Brain microvascular endothelial cell (primary cell): Measurements from ENCODE around the gene SEC14L5.
"Not testable (repeated sequence)": the region's sequence is repeated elsewhere in the genome, so short reads cannot be mapped to it uniquely, and the experiment has no call there.

Experiments used
- DNase-seq: peaks from one replicate; pipeline ENCODE4 v3.0.0-alpha.2; 2020
- H3K27ac ChIP-seq: fragments of 250-450 bp; sonication (Bioruptor Pico); 2 replicates; pipeline ENCODE4 v1.5.1; 2020; ENCODE audit warnings: mild to moderate bottlenecking, moderate library complexity
- H3K27me3 ChIP-seq: fragments of 250-450 bp; sonication (Bioruptor Pico); replicated peaks from 2 replicates; pipeline ENCODE4 v1.5.1; 2020; ENCODE audit warnings: mild to moderate bottlenecking
- H3K36me3 ChIP-seq: fragments of 250-450 bp; sonication (Bioruptor Pico); replicated peaks from 2 replicates; pipeline ENCODE4 v1.5.1; 2020; ENCODE audit warnings: mild to moderate bottlenecking
- H3K4me3 ChIP-seq: 2 replicates; pipeline ENCODE4 v1.5.1; 2011; ENCODE audit warnings: low read depth, mild to moderate bottlenecking, control low read depth, low read length, moderate library complexity
- CTCF ChIP-seq: IDR thresholded peaks from 2 replicates; pipeline ENCODE4 v1.5.1; 2011; ENCODE audit warnings: low read depth, mild to moderate bottlenecking, moderate library complexity, low read length, control low read depth, inconsistent platforms; ENCODE audit errors: missing control alignments
- in situ Hi-C: cut with HindIII; loops from 2 replicates; pipeline ENCODE4 v1.10.0; 2017; ENCODE audit warnings: low sequenced_read_pairs, low pct_ligation_motif_present

The SEC14L5 gene

DNA sequence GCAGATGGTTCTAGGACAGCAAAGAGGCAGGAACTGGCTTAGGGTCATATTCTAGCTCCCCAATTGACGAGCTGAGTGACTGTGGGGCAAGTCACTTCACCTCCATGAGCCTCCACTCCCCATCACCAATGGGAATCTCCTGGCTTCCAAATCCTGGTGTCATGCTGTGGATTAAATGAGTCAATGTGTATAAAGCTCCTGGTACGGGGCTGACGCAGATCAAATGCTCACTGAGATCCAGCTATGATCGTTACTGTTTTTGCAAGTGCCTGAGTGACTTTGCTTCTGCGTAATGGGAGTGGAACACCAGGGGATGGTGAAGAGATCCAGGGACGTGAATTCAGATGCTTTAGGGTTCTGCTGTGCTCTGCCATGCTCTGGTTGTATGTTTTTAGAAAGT is 2.4 kb downstream of the SEC14L5 start:
- Histone ChIP-seq H3K27me3 (no peaks in the 10 kb centered on the region), H3K27ac (no peak overlapping the region), H3K36me3 (no peaks in the 10 kb centered on the region), H3K4me3 (no peak overlapping the region)
- no peak for DNase-seq
- no peak for TF ChIP-seq CTCF
- in situ Hi-C loops: no loop called here

- in situ Hi-C loops: no loop called here
- Histone ChIP-seq H3K36me3 (no peaks in the 10 kb centered on the region), H3K27ac (no peak overlapping the region), H3K4me3 (no peak overlapping the region), H3K27me3 (no peaks in the 10 kb centered on the region)
- no peak for DNase-seq
- TF ChIP-seq CTCF: no peak
Observed at GRCh38 chr16:4962716-4963115, 4.6 kb downstream of the SEC14L5 start.

DNA sequence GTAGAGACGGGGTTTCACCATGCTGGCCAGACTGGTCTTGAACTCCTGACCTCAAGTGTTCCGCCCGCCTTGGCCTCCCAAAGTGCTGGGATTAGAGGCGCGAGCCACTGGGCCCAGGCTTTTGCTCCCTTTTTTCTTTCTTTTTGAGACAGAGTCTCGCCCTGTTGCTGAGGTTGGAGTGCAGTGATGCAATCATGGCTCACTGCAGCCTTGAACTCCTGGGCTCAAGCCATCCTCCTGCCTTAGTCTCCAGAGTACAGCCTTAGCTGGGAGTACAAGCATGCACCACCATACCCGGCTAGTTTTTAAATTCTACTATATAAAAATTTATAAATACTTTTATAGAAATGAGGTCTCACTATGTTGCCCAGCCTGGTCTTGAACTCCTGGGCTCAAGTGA is 5.4 kb downstream of the SEC14L5 start:
- in situ Hi-C loops, H3K4me3 ChIP-seq, DNase-seq, H3K27me3 ChIP-seq, H3K36me3 ChIP-seq, H3K27ac ChIP-seq: not testable (repeated sequence)

GRCh38 chr16:4966736-4967453 is 8.8 kb downstream of the SEC14L5 start:
- H3K36me3 ChIP-seq: no peaks in the 10 kb centered on the region
- H3K4me3 ChIP-seq: no peak overlapping the region
- in situ Hi-C loops: no loop called here
- no peak for TF ChIP-seq CTCF
- no peak overlapping the region for H3K27ac ChIP-seq
- DNase-seq: no peak
- H3K27me3 ChIP-seq: no peaks in the 10 kb centered on the region

DNA sequence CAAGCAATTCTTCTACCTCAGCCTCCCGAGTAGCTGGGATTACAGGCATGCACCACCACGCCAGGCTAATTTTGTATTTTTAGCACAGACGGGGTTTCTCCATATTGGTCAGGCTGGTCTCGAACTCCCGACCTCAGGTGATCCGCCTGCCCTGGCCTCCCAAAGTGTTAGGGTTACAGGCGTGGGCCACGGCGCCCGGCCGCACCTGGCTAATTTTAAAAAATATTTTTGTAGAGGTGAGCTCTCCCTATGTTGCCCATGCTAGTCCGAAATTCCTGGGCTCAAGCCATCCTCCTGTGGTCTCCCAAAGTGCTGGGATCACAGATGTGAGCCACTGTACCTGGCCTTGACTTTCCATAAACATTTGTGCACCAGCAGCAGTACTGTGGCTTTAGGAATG is 10.1 kb downstream of the SEC14L5 start:
- in situ Hi-C loops, H3K4me3 ChIP-seq, DNase-seq, H3K27me3 ChIP-seq, H3K27ac ChIP-seq, H3K36me3 ChIP-seq: not testable (repeated sequence)

DNA sequence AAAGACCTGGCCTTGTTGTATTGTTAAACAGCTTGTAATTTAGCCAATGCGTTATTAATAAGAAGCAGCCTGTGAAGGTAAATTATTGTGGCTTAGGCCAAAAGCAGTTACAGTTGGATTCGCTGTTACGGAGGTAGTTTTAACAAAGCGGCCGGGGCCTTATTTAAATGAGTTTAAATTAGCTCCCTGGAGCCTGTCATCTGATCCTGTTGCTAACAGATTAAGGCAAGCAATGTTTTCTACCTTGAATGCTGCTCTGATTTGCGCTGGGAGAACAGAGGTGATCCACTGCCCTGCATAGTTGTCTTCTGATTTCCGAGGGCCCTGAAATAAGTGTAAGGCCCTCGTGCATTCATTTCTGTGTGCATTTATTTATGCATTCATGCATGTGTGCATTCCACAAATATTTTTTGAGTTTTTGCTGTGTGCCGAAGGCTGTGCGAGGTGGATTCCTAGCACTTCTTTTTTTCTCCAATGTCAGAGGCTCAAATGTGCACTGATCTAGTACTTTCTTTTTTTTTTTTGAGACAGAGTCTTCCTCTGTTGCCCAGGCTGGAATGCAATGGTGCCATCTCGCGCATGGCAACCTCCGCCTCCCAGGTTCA is 10.9 kb downstream of the SEC14L5 start:
- in situ Hi-C loops: no loop called here
- no peak for DNase-seq
- Histone ChIP-seq H3K27me3 (no peaks in the 10 kb centered on the region), H3K4me3 (no peak overlapping the region), H3K36me3 (no peaks in the 10 kb centered on the region), H3K27ac (no peak overlapping the region)
- no peak for TF ChIP-seq CTCF

GRCh38 chr16:4970010-4970409 is 11.9 kb downstream of the SEC14L5 start:
- Histone ChIP-seq H3K4me3 (no peak overlapping the region), H3K27me3 (no peaks in the 10 kb centered on the region), H3K27ac (no peak overlapping the region), H3K36me3 (no peaks in the 10 kb centered on the region)
- TF ChIP-seq CTCF: no peak
- in situ Hi-C loops: no loop called here
- no peak for DNase-seq
